HepG2 (cell line): Measurements from ENCODE around the gene SNRNP200. TPM values are rescaled to one million over a fixed set of nuclear protein-coding genes. Genes with fewer than 3 reads are reported as not detected.

Experiments used
- ARHGAP35 ChIP-seq: sonication (generic); formaldehyde crosslinking; IDR thresholded peaks from 2 replicates; pipeline ENCODE4 v1.9.0; 2022; ENCODE audit warnings: mild to moderate bottlenecking, inconsistent platforms, moderate library complexity, missing genetic modification reagents, borderline replicate concordance
- ARID2 ChIP-seq: sonication (generic); formaldehyde crosslinking; IDR thresholded peaks from 2 replicates; pipeline ENCODE4 v1.8.1; 2022; ENCODE audit warnings: mild to moderate bottlenecking, missing genetic modification reagents, borderline replicate concordance
- BCL6 ChIP-seq: IDR thresholded peaks from 2 replicates; pipeline ENCODE4 v1.6.1; 2016; ENCODE audit warnings: missing genetic modification reagents, missing compliant biosample characterization
- CENPT ChIP-seq: sonication (generic); formaldehyde crosslinking; IDR thresholded peaks from 2 replicates; pipeline ENCODE4 v1.8.0; 2022; ENCODE audit warnings: low read depth, mild to moderate bottlenecking, moderate library complexity, missing genetic modification reagents
- CHD4 ChIP-seq: fragments of 200-600 bp; sonication (generic); IDR thresholded peaks from 2 replicates; pipeline ENCODE4 v1.7.0; 2017; ENCODE audit warnings: mild to moderate bottlenecking, low read length, borderline replicate concordance
- HNF4A ChIP-seq: sonication (generic); formaldehyde crosslinking; IDR thresholded peaks from 2 replicates; pipeline ENCODE4 v1.4.0; 2020; ENCODE audit warnings: missing genetic modification reagents
- HNF4G ChIP-seq, 2 experiments: sonication (generic) in 1 of 2; formaldehyde crosslinking in 1 of 2; IDR thresholded peaks; 2 replicates each; pipeline versions ENCODE4 v1.4.0 to v1.6.1; 2011 to 2020; ENCODE audit warnings: borderline replicate concordance in 2 of 2, low read depth in 2 of 2, mild to moderate bottlenecking in 2 of 2, low read length in 1 of 2, missing genetic modification reagents in 1 of 2, moderate library complexity in 1 of 2
- HOXA9 ChIP-seq: sonication (generic); formaldehyde crosslinking; IDR thresholded peaks from 2 replicates; pipeline ENCODE4 v1.8.1; 2022; ENCODE audit warnings: missing genetic modification reagents, mild to moderate bottlenecking, moderate library complexity, borderline replicate concordance
- KAT8 ChIP-seq: IDR thresholded peaks from 2 replicates; pipeline ENCODE4 v1.6.1; 2016; ENCODE audit warnings: missing genetic modification reagents, missing compliant biosample characterization
- NFE2L2 ChIP-seq: fragments of 150-350 bp; IDR thresholded peaks from 2 replicates; pipeline ENCODE4 v1.6.1; 2014; ENCODE audit warnings: low read length
- POLR2AphosphoS5 ChIP-seq: IDR thresholded peaks from 2 replicates; pipeline ENCODE4 v1.6.1; 2012; ENCODE audit warnings: low read depth, low read length
- PPARG ChIP-seq: conservative IDR thresholded peaks from 2 replicates; pipeline ENCODE4 v1.6.1; 2016; ENCODE audit warnings: missing biosample characterization, missing genetic modification reagents
- SIX4 ChIP-seq: sonication (generic); formaldehyde crosslinking; IDR thresholded peaks from 2 replicates; pipeline ENCODE4 v1.4.0; 2020; ENCODE audit warnings: missing genetic modification reagents
- SP140L ChIP-seq: sonication (generic); formaldehyde crosslinking; IDR thresholded peaks from 2 replicates; pipeline ENCODE4 v1.4.0; 2020; ENCODE audit warnings: missing genetic modification reagents, borderline replicate concordance
- TCF7 ChIP-seq: sonication (generic); IDR thresholded peaks from 2 replicates; pipeline ENCODE4 v1.6.1; 2016; ENCODE audit warnings: antibody characterized with exemption, low read depth
- TEAD2 ChIP-seq: sonication (generic); formaldehyde crosslinking; IDR thresholded peaks from 2 replicates; pipeline ENCODE4 v1.9.0; 2021; ENCODE audit warnings: missing genetic modification reagents
- ZBTB7B ChIP-seq: sonication (generic); formaldehyde crosslinking; IDR thresholded peaks from 2 replicates; pipeline ENCODE4 v1.4.0; 2020; ENCODE audit warnings: missing genetic modification reagents
- ZC3H13 ChIP-seq: sonication (generic); formaldehyde crosslinking; IDR thresholded peaks from 2 replicates; pipeline ENCODE4 v1.8.1; 2023; ENCODE audit warnings: mild to moderate bottlenecking, missing genetic modification reagents, moderate library complexity
- ZIK1 ChIP-seq: sonication (generic); formaldehyde crosslinking; IDR thresholded peaks from 2 replicates; pipeline ENCODE4 v1.5.0; 2020; ENCODE audit warnings: mild to moderate bottlenecking, low read depth, missing genetic modification reagents, borderline replicate concordance
- ZKSCAN8 ChIP-seq: IDR thresholded peaks from 2 replicates; pipeline ENCODE4 v1.6.1; 2016; ENCODE audit warnings: borderline replicate concordance, missing genetic modification reagents, missing compliant biosample characterization
- ZNF256 ChIP-seq: sonication (generic); formaldehyde crosslinking; conservative IDR thresholded peaks from 2 replicates; pipeline ENCODE4 v1.4.0; 2020; ENCODE audit warnings: missing genetic modification reagents
- ZNF354B ChIP-seq: sonication (generic); formaldehyde crosslinking; IDR thresholded peaks from 2 replicates; pipeline ENCODE4 v1.8.0; 2022; ENCODE audit warnings: mild to moderate bottlenecking, missing genetic modification reagents
- ZNF382 ChIP-seq: sonication (generic); formaldehyde crosslinking; IDR thresholded peaks from 2 replicates; pipeline ENCODE4 v1.5.0; 2020; ENCODE audit warnings: missing genetic modification reagents, mild to moderate bottlenecking, borderline replicate concordance
- ZNF543 ChIP-seq: sonication (generic); formaldehyde crosslinking; IDR thresholded peaks from 2 replicates; pipeline ENCODE4 v1.4.0; 2020; ENCODE audit warnings: mild to moderate bottlenecking, missing genetic modification reagents
- ZNF562 ChIP-seq: sonication (generic); formaldehyde crosslinking; IDR thresholded peaks from 2 replicates; pipeline ENCODE4 v1.8.0; 2022; ENCODE audit warnings: missing genetic modification reagents, borderline replicate concordance
- ZNF749 ChIP-seq: sonication (generic); formaldehyde crosslinking; IDR thresholded peaks from 2 replicates; pipeline ENCODE4 v1.8.0; 2022; ENCODE audit warnings: mild to moderate bottlenecking, missing genetic modification reagents, moderate library complexity, borderline replicate concordance
- ZNF777 ChIP-seq: sonication (generic); formaldehyde crosslinking; IDR thresholded peaks from 2 replicates; pipeline ENCODE4 v1.4.0; 2020; ENCODE audit warnings: missing genetic modification reagents
- ZNF792 ChIP-seq: IDR thresholded peaks from 2 replicates; pipeline ENCODE4 v1.6.1; 2016
- polyA plus RNA-seq, 8 experiments: library from polyadenylated mRNA; depleted of rRNA in 3 of 8; stranded (reverse) in 7 of 8; unstranded in 1 of 8; fragments of >200 nt; fragmentation: Illumina TruSeq in 4 of 8; extraction: Trizol in 4 of 8; gene quantifications; 2 replicates each; pipeline versions ENCODE4 v1.2.1 to v1.2.3, GENCODE V29; 2011 to 2016; ENCODE audit warnings: low read depth in 4 of 8, missing spikeins in 1 of 8, mixed read lengths in 1 of 8; ENCODE audit not compliant: insufficient read depth in 1 of 8
- total RNA-seq, 5 experiments: library from RNA; depleted of rRNA; stranded (reverse); fragments of >200 nt; fragmentation: Illumina TruSeq; extraction: Trizol; gene quantifications; 2 replicates each; pipeline ENCODE4 v1.2.3, GENCODE V29; 2016; ENCODE audit warnings: low read depth in 1 of 5
- TF ChIP-seq, protein P1 (sequence below): fragments of 450-650 bp; IDR thresholded peaks from 2 replicates; pipeline ENCODE4 v1.6.1; 2016
- TF ChIP-seq, protein P2 (sequence below): IDR thresholded peaks from 2 replicates; pipeline ENCODE4 v1.6.1; 2016; ENCODE audit warnings: low read depth, borderline replicate concordance

Gene SNRNP200
- total and polyA plus RNA-seq, 2 of the 13 experiments (the other 11 are each of a cell fraction or from before 2014, with no cell fraction given): 99.0 to 232 TPM

DNA sequence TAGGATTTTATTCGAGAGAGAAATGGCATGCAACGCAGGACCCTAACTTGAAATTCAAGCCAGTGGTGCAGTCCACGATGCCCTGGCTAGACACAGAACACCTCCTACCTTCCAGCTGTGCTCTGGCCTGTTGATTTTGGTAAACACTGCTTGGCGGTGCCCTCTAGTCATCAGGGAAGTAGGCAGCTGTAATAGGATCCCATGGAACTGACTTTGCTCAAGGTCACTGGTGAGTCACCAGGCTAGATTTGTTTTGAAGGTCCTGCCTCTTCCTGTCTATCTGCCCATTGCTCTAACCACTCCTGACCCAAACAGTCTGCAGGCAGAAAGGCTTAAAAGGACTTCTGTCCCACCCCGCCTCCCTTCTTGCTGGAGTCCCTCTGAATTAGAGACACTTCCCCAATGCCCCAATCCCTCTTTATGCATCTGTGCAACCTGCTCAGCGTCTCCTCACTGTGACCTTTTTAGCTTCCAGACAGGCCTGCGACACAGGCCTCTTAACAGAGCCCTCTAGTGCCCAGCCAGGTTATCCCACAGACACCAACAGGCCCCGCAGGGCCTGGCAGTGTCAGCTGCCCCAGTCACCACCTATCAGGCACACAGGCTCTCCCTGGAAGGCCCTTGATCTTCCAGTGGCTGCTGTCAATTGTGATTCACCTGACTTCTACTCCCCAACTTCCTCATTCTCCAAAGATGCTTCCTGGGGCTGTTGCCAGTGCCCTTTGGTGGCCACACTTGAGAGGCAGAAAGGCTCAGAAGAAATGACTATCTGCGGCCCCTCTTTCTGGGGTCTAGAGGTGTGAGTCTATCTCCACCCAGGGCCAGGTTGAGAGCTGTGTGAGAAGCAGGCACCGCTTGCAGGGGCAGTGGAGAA, 44.7 kb downstream of the SNRNP200 start (continued):
- TF ChIP-seq BCL6 (peak; percentile 90), ZBTB7B (CRISPR knock-in tag) (peak; percentile 39; the same call in 1 of the 2 replicates), ZNF543 (CRISPR knock-in tag) (peak; percentile 73), TCF7 (peak; percentile 79), KAT8 (CRISPR knock-in tag) (peak; percentile 89), POLR2AphosphoS5 (peak; percentile 88), ZNF256 (CRISPR knock-in tag) (0 out of 2 replicates have a peak, but pooled peaks have one; percentile 26), ZC3H13 (CRISPR knock-in tag) (peak; percentile 14; the same call in 1 of the 2 replicates), ZNF562 (CRISPR knock-in tag) (no peak), HOXA9 (CRISPR knock-in tag) (no peak), ZNF749 (CRISPR knock-in tag) (peak; percentile 94; the same call in 1 of the 2 replicates), SP140L (0 out of 2 replicates have a peak, but pooled peaks have one; percentile 40), HNF4A (peak; percentile 86), ZIK1 (CRISPR knock-in tag) (peak; percentile 15; the same call in 1 of the 2 replicates), ZNF354B (CRISPR knock-in tag) (peak; percentile 39; the same call in 1 of the 2 replicates), ARHGAP35 (0 out of 2 replicates have a peak, but pooled peaks have one; percentile 10), ZNF777 (no peak; the same call in 1 of the 2 replicates), SIX4 (peak; percentile 100), ZKSCAN8 (CRISPR knock-in tag) (peak; percentile 88), HNF4G (IDR thresholded peaks at IDR 0.05; ENCODE audit: borderline replicate concordance, low read depth, low read length) (peak; percentile 72; the same call in 1 of the 2 replicates), HNF4G (CRISPR knock-in tag; IDR thresholded peaks at IDR 0.05; ENCODE audit: borderline replicate concordance, low read depth) (peak; percentile 84; the same call in 1 of the 2 replicates), ZNF382 (no peak), NFE2L2 (peak; percentile 10; the same call in 1 of the 2 replicates), PPARG (CRISPR knock-in tag) (peak; percentile 89; the same call in 1 of the 2 replicates), CHD4 (peak; percentile 63; the same call in 1 of the 2 replicates), ARID2 (CRISPR knock-in tag) (0 out of 2 replicates have a peak, but pooled peaks have one; percentile 8), TEAD2 (CRISPR knock-in tag) (no peak), CENPT (CRISPR knock-in tag) (peak; percentile 45; the same call in 1 of the 2 replicates), ZNF792 (CRISPR knock-in tag) (peak; percentile 85)
- TF ChIP-seq, protein P1, sequence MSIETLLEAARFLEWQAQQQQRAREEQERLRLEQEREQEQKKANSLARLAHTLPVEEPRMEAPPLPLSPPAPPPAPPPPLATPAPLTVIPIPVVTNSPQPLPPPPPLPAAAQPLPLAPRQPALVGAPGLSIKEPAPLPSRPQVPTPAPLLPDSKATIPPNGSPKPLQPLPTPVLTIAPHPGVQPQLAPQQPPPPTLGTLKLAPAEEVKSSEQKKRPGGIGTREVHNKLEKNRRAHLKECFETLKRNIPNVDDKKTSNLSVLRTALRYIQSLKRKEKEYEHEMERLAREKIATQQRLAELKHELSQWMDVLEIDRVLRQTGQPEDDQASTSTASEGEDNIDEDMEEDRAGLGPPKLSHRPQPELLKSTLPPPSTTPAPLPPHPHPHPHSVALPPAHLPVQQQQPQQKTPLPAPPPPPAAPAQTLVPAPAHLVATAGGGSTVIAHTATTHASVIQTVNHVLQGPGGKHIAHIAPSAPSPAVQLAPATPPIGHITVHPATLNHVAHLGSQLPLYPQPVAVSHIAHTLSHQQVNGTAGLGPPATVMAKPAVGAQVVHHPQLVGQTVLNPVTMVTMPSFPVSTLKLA: peak; percentile 47
- TF ChIP-seq, protein P2, sequence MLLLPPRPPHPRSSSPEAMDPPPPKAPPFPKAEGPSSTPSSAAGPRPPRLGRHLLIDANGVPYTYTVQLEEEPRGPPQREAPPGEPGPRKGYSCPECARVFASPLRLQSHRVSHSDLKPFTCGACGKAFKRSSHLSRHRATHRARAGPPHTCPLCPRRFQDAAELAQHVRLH (CRISPR knock-in tag): peak; percentile 87; the same call in 1 of the 2 replicates
